GM18505 (cell line): Measurements from ENCODE around the gene COMMD6.
A peak's percentile ranks its signal among the peaks of the same experiment; 100 is the strongest.

Experiments
- ATAC-seq: cut with Tn5 transposase; IDR thresholded peaks from one replicate; pipeline ENCODE4 v1.9.1; 2021; ENCODE audit not compliant: unreplicated experiment
- POLR2A ChIP-seq: IDR thresholded peaks from 4 replicates; pipeline ENCODE4 v1.6.1; 2011; ENCODE audit warnings: borderline replicate concordance; ENCODE audit not compliant: insufficient read depth, insufficient read length; ENCODE audit errors: extremely low read depth

The COMMD6 gene

GRCh38 chr13:75482070-75482819 lies 55.4 kb downstream of the COMMD6 start, which contains the start of gene TBC1D4:
TSS of gene TBC1D4 (minus strand) at chr13:75482169. CDS start at chr13:75481767, 402 bp downstream.
- ATAC-seq: peak; percentile 73
- peak; percentile 50 for TF ChIP-seq POLR2A

GRCh38 chr13:75481176-75482069 lies 56.2 kb downstream of the COMMD6 start:
- peak; percentile 33 for ATAC-seq
- peak; percentile 3 for TF ChIP-seq POLR2A

- peak; percentile 53 for TF ChIP-seq POLR2A
- ATAC-seq: peak; percentile 24
Measured at GRCh38 chr13:75480671-75481175, 56.9 kb downstream of the COMMD6 start.

DNA sequence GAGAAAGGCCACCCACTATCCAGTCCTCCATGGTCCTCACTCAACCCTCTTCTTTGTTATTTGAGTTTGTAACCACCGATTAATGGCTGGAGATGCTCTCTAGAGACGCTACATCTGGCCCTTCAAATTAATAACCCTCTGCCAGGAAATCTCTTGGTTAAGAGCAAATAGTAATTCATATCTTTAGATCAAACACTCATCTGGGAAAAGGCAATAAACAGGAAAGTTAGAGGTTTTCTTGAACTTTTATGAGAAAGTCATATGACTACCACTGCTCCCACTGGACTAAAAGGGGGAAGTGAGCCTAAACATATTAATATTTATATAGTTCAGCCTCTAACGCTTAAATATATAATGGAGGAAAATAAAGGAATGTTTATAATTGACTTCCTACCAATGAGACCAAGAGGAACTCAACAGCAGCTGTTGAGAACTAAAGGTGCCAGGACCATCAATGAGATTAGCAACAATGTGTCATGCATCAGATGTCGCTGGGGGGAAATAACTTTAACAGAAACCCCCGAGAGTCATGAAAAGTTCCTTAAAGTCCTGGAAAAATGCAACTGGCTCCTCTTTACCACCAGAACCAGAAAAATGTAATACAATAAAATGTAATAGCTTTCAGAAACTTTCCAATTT lies 58.4 kb downstream of the COMMD6 start:
- ATAC-seq: no peak
- no peak for TF ChIP-seq POLR2A

DNA sequence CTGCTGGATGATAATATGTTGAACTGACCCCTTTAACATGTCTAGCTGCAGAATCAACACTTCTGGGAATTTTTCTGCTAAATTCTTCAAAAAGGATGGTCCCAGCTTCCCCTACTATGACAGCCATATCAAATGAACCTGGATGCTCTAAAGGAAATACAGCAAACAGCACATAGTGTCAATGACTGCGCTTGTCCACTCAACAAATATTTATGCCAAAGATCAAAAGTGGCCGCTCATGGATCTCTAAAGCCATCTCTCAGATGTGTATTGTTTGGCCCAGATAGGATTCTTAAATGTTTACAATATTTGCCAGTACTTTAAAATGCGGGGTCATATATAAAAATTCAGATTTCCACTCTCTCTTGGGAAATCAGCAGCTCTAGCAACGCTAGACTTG lies 59.0 kb downstream of the COMMD6 start:
- no peak for ATAC-seq
- no peak for TF ChIP-seq POLR2A
